Brain pericyte (primary cell): Measurements from ENCODE around the gene PPP2R3A.
"Not testable (repeated sequence)": the region's sequence is repeated elsewhere in the genome, so short reads cannot be mapped to it uniquely, and the experiment has no call there.

ENCODE experiments used
- DNase-seq: peaks from one replicate; pipeline ENCODE4 v3.0.0-alpha.2; 2012; ENCODE audit warnings: low read depth, low spot score

The PPP2R3A gene

GRCh38 chr3:136152176-136152843 is 186.8 kb downstream of the PPP2R3A start:
- DNase-seq: no peak

GRCh38 chr3:136152963-136153362 is 187.4 kb downstream of the PPP2R3A start:
- no peak for DNase-seq

DNA sequence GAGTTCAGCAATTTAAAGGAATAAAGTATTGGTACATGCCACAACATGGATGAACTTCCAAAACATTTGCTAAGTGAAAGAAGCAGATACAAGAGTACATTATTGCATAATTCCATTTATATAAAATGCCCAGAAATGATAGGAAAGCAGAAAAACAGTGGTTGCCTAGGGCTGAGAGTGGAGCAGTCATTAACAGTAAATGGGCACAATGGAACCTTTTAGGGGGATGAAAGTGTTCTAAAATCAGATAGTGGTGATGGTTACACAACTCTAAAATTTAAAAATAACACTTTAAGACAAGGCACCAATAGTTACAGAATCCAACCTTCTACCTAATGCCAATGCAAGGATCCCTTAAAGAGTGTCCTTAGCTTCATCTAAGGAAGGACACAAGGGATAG is 196.0 kb downstream of the PPP2R3A start:
- DNase-seq: no peak

DNA sequence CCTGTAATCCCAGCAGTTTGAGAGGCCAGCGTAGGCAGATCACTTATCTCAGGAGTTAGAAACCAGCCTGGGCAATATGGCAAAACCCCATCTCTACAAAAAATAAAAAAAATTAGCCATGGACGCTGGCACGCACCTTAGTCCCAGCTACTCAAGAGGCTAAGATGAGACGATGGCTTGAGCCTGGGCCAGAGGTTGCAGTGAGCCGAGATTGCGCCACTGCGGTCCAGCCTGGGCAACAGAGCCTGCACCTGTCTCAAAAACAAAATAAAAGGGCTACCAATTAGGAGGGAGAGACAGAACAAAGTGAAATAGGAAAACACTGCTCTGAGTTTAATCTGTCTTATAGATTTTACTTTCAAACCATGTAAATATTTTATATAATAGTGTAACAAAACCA is 196.8 kb downstream of the PPP2R3A start:
- DNase-seq: no peak

- DNase-seq: not testable (repeated sequence)
These were observed 198.1 kb downstream of the PPP2R3A start for GRCh38 chr3:136163607-136164006.

GRCh38 chr3:136166507-136166906 is 201.0 kb downstream of the PPP2R3A start:
- no peak for DNase-seq

- DNase-seq: not testable (repeated sequence)
These were observed 202.7 kb downstream of the PPP2R3A start for GRCh38 chr3:136168236-136168635.

DNA sequence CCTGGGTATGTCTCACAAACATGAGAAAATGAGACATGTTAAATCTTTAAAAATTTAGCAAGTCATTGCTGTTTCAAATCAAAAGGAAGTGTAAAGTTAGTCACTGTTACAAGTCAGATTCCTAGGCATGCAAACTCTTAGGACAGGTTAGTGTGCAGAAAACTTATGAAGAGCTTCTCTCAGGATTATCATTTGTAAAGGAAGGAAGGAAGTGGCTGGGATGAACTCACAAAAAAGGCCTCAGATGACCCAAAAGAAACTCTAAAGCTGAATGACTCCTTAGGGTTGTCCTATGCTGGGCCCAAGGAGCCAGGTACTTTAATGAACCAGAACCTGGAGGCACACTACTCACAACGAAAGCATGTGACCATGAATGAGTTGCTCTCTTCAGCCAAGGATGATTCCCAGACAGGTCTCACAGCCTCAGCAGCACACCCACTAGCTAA is 205.6 kb downstream of the PPP2R3A start:
- DNase-seq: no peak

DNA sequence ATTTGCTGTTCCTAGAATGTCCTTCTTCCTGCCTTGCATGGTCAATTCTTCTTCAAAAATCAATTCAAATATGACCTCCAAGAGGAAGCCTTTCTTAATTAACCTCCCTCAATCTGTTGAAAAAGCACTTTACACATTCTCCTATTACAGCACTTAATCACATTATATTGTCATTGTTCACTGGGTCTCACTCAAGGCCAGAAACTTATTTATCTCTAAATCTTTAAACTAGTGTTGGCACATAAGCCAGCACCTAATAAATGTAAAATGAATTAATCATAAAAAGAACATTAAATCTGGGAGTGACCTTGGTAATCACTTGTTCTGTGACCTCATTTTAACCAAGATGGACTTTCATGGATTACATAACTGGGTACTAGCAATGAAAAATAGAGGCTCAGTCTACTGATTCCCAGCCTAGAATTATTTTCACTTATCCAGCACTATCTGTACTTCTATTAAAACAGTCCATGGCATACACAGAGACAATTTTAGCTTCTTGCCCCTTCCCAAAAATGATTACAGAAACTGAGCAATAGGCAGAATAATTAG is 208.5 kb downstream of the PPP2R3A start:
- no peak for DNase-seq

DNA sequence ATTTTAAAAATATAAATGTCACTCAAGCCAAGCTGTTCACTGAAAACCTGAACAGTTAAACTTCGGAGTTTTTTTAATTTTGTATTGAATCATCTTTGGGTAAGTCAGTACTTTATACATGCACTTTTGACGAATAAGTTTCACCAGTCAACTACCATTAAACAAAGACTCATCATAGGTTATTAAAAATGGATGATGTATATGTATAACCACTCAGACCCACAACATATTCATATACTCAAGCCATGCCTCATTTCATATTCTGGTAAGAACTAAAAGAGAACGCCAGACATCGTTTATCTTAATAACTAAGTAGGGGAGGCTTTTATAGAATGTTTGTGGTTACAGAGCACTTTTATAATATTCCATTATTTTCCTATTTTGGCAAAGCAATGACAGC is 212.3 kb downstream of the PPP2R3A start:
- no peak for DNase-seq

- no peak for DNase-seq
These were observed 216.2 kb downstream of the PPP2R3A start for GRCh38 chr3:136181741-136182140.

DNA sequence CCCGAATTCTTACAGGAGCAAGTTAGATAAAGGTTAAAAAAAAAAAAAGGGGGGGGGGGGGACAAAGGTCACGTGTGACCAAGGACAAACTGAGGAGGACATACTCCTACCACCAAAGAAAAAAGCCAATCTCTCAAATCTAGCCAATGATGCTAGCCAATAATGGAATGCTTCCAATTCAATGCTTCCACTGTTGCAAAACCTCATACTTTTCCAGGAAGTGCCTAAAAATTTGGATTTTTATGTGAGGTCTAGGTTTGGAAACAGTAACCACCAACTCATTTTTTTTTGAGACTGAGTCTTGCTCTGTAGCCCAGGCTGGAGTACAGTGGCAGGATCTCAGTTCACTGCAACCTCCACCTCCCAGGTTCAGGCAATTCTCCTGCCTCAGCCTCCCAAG is 219.2 kb downstream of the PPP2R3A start:
- DNase-seq: no peak

- DNase-seq: no peak
These were observed 220.8 kb downstream of the PPP2R3A start for GRCh38 chr3:136186344-136186743.

- DNase-seq: no peak
These were observed 221.3 kb downstream of the PPP2R3A start for GRCh38 chr3:136186846-136187245.

- DNase-seq: no peak
These were observed 222.3 kb downstream of the PPP2R3A start for GRCh38 chr3:136187868-136188267.

GRCh38 chr3:136189043-136189442 is 223.5 kb downstream of the PPP2R3A start:
- no peak for DNase-seq

GRCh38 chr3:136189859-136190617 is 224.5 kb downstream of the PPP2R3A start:
- DNase-seq: no peak

GRCh38 chr3:136192195-136192594 is 226.7 kb downstream of the PPP2R3A start:
- DNase-seq: not testable (repeated sequence)

- no peak for DNase-seq
These were observed 227.3 kb downstream of the PPP2R3A start for GRCh38 chr3:136192831-136193230.

DNA sequence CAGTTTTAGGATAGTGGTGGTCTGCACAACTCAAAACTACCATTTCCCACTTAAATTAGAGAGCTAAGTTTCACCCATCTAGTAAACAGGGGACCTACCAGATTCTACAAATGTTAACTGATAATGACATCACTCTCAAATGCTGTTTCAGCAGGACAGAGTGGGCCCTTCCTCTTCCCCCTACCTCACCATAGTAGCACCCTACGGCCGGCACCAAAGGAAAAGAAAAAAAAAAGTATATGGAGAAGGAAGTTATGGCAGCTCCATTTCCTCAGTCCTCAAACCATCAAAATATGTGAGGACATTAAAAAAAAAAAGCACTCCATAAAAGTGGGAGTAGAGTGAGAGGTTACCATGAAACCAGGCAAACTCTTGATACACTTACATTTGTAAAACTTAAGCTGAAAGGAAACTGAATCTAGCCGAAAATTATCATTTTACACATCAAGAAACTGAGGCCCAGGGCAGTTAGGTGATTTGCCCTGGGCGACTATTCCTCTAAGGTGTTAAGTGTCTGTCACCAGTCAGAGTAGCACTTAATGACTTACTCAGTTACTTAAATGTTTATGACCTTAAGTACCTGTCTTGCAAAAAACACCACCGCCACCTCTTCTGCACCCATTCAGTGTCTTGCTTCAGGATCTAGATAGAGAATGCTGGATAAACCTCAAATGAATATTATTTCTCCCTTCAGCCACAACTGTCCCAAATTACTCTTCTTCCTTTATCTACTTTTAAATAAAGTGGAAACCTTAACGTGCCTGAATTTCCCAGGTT is 227.9 kb downstream of the PPP2R3A start:
- no peak for DNase-seq

- DNase-seq: no peak
These were observed 229.1 kb downstream of the PPP2R3A start for GRCh38 chr3:136194409-136195257.
